H1 (cell line): Measurements from ENCODE around the gene CHAT.

Experiments used
- CEBPB ChIP-seq: IDR thresholded peaks from 2 replicates; pipeline ENCODE4 v1.6.1; 2012; ENCODE audit warnings: low read depth, low read length
- EZH2 ChIP-seq: fragments of 200-600 bp; sonication (generic); IDR thresholded peaks from 2 replicates; pipeline ENCODE4 v1.7.1; 2012; ENCODE audit warnings: low read depth, mild to moderate bottlenecking, moderate library complexity, low read length, inconsistent platforms; ENCODE audit not compliant: severe bottlenecking
- NRF1 ChIP-seq: IDR thresholded peaks from 2 replicates; pipeline ENCODE4 v1.6.1; 2011; ENCODE audit warnings: mild to moderate bottlenecking, low read depth, low read length, improper control_type of control experiment
- POLR2A ChIP-seq, 2 experiments: IDR thresholded peaks; 1 replicate in 1 of 2; 2 replicates in 1 of 2; pipeline ENCODE4 v1.6.1; 2011; ENCODE audit warnings: low read depth in 2 of 2, low read length in 2 of 2, mild to moderate bottlenecking in 2 of 2; ENCODE audit errors: control extremely low read depth in 1 of 2
- TF ChIP-seq, protein P1 (sequence below), 3 experiments: IDR thresholded peaks; 1 replicate in 2 of 3; 2 replicates in 1 of 3; pipeline versions ENCODE4 v1.5.1 to v1.6.1; 2011; ENCODE audit warnings: low read length in 3 of 3, mild to moderate bottlenecking in 3 of 3, inconsistent platforms in 2 of 3, low read depth in 1 of 3, moderate library complexity in 1 of 3; ENCODE audit not compliant: insufficient read depth in 1 of 3; ENCODE audit errors: control extremely low read depth in 1 of 3

DNA sequence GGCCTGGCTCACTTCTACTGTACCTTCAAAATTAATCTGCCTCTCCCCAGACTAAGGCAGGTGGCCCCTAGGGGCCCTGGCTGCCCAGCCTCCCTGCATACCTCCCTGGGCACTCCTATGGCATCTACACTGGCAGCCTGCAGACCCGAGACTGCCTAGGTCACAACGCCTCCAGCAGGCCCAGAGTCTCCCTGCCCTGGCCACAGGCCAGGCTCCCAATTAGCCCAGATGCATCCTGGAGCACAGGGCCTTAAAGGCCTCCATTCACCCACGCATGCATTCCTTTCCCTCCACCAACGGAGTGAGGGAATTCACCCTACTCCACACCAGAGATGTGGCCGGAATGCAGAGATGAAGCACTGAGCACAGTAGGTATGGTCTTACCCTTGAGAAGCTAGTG is 1.9 kb downstream of the CHAT start:
- TF ChIP-seq, protein P1, sequence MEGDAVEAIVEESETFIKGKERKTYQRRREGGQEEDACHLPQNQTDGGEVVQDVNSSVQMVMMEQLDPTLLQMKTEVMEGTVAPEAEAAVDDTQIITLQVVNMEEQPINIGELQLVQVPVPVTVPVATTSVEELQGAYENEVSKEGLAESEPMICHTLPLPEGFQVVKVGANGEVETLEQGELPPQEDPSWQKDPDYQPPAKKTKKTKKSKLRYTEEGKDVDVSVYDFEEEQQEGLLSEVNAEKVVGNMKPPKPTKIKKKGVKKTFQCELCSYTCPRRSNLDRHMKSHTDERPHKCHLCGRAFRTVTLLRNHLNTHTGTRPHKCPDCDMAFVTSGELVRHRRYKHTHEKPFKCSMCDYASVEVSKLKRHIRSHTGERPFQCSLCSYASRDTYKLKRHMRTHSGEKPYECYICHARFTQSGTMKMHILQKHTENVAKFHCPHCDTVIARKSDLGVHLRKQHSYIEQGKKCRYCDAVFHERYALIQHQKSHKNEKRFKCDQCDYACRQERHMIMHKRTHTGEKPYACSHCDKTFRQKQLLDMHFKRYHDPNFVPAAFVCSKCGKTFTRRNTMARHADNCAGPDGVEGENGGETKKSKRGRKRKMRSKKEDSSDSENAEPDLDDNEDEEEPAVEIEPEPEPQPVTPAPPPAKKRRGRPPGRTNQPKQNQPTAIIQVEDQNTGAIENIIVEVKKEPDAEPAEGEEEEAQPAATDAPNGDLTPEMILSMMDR (IDR thresholded peaks at IDR 0.05; ENCODE audit: control extremely low read depth in 1 of 3, insufficient read depth in 1 of 3, low read depth in 1 of 3, low read length in 3 of 3), result no peak
- TF ChIP-seq POLR2A (IDR thresholded peaks at IDR 0.05; ENCODE audit: control extremely low read depth in 1 of 2, low read depth in 2 of 2, low read length in 2 of 2) (no peak), EZH2 (no peak), CEBPB (no peak), NRF1 (no peak)
